GM10266 (cell line): ENCODE data around the gene PIK3CB.

Experiments
- DNase-seq: peaks from one replicate; pipeline ENCODE4 v3.0.0; 2012; ENCODE audit errors: extremely low spot score
- CTCF ChIP-seq: IDR thresholded peaks from 2 replicates; pipeline ENCODE4 v1.5.1; 2012; ENCODE audit warnings: mild to moderate bottlenecking, low read depth; ENCODE audit not compliant: control insufficient read depth, insufficient read depth; ENCODE audit errors: missing control alignments

Gene PIK3CB

DNA sequence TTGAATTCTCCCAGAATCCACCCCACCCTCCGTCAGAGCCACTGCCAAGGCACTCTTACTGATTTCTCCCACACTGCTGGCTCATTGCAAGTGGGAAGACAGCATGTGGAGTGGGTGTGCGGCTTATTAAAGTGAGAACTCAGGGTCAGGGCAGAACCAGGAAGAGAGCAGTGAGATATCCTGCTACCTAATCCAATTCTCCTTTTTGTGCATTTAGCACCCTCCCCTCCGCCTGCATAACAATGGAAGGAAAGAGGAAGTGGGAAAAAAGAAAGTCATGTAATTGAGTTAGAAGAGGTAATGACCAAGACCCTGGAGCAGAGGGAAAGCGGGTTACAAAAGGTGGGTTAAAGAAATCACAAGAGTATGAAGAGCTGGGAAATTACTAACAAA, 27.8 kb upstream of the PIK3CB start:
- no peak for DNase-seq
- no peak for TF ChIP-seq CTCF

DNA sequence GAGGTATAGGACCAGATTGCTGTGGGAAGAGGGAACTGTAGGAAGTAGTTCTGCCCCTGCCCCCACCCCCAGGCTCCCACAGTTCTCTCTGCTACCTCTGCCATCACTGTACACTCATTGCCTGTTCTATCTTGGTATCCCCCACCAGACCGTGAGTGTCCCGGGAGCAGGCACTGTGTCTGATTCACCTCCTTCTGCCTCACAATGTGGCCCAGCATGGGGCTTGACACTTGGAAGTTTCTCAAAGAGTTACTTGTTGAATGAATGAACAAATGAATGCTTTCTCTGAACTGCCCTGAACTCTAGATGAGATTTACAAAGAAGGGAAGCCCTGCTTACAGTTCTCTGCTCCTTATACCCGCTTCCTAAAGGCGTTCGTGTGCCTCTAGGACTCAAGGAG, 27.1 kb upstream of the PIK3CB start:
- no peak for TF ChIP-seq CTCF
- DNase-seq, result no peak

GRCh38 chr3:138856799-138857198, 22.1 kb upstream of the PIK3CB start:
- no peak for TF ChIP-seq CTCF
- no peak for DNase-seq

DNA sequence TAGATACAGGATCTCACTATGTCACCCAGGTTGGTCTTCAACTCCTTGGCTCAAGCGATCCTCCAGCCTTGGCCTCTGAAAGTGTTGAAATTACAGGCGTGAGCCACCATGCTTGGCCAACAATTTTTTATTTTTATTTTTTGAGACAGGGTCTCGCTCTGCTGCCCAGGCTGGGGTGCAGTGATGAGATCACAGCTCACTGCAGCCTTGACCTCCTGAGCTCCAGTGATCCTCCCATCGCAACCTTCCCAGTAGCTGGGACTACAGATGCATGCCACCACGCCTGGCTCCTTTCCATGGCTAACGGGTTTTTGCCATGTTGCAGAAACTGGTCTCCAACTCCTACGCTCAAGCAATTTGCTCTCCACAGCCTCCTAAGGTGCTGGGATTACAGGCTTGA, 20.2 kb upstream of the PIK3CB start:
- TF ChIP-seq CTCF, result no peak
- no peak for DNase-seq

- no peak for TF ChIP-seq CTCF
- DNase-seq, result no peak
Observed at GRCh38 chr3:138854204-138854603, 19.5 kb upstream of the PIK3CB start.

DNA sequence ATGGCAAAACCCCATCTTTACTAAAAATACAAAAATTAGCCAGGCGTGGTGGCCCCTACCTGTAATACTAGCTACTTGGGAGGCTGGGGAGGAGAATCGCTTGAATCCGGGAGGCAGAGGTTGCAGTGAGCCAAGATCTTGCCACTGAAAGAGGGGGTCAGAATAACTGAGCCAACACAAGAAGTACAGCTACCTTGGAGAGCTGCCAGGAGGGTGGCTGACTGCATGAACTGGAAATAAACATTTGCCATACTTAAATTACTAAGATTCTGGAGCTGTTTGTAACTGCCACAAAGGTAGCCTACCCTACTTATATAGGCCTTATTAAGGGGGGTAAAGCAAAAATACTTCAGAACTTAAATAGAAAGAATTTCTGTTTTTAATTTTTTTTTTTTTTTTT, 15.4 kb upstream of the PIK3CB start:
- TF ChIP-seq CTCF, result no peak
- no peak for DNase-seq

GRCh38 chr3:138849222-138849940, 14.7 kb upstream of the PIK3CB start:
- no peak for TF ChIP-seq CTCF
- DNase-seq, result no peak
